HG02642 (cell line): ENCODE data around the gene NUP58.

ENCODE experiments used
- ATAC-seq: cut with Tn5 transposase; IDR thresholded peaks from one replicate; pipeline ENCODE4 v1.9.1; 2021; ENCODE audit warnings: mild to moderate bottlenecking; ENCODE audit not compliant: unreplicated experiment, poor library complexity

NUP58 gene, protein sequence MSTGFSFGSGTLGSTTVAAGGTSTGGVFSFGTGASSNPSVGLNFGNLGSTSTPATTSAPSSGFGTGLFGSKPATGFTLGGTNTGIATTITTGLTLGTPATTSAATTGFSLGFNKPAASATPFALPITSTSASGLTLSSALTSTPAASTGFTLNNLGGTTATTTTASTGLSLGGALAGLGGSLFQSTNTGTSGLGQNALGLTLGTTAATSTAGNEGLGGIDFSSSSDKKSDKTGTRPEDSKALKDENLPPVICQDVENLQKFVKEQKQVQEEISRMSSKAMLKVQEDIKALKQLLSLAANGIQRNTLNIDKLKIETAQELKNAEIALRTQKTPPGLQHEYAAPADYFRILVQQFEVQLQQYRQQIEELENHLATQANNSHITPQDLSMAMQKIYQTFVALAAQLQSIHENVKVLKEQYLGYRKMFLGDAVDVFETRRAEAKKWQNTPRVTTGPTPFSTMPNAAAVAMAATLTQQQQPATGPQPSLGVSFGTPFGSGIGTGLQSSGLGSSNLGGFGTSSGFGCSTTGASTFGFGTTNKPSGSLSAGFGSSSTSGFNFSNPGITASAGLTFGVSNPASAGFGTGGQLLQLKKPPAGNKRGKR

DNA sequence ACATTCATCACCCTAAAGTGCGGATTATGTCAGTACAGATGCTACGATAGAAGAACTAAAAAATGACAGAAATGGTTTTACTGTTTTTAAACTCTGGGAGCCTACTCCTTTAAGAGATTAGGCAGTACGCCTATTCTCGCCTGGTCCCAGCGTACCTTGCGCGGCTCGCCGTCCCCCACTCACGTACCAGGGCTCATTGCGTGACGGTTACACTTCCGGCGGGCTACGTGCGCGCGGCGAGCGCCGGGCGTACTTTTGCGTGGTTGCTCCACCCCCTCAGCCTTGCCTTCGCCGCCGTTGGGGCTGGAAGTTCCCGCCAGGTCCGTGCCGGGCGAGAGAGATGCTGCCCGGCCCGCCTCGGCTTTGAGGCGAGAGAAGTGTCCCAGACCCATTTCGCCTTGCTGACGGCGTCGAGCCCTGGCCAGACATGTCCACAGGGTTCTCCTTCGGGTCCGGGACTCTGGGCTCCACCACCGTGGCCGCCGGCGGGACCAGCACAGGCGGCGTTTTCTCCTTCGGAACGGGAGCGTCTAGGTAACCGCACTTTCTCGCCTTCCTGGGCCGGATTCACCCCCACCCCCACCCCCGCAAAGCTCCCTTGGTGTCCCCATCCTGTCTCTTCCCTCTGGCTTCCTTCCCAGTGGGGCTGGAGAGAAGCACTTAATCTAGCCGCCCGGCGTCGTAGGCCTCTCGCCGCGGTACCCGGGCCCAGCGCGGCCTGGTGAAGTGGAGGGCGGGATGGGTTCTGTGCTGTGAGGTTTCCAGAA is at the start of gene NUP58:
Gene NUP58, plus strand, starts transcription at position 279 of the 767 bp plus-strand sequence. Its CDS starts 149 bp downstream, at position 428.
- peak; percentile 99 for ATAC-seq

DNA sequence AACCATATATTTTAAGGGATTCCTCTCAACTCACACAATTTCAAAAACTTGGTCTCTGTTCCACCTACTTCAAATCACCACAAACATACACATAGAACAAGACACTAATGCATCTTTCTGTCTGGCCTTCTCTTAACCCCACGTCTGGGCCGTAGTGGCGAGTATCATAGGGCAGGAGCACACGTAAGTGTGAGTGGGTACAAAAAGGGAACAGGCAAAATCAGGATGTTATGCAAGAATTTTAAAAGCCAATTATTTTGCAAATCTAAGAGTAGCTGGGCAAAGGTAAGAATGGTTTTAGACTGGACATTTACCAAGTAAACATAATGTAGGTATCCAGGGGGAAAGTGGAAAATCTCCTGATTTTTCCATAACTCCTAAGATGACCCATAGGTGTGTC is 49.2 kb upstream of the NUP58 start:
- ATAC-seq: no peak

DNA sequence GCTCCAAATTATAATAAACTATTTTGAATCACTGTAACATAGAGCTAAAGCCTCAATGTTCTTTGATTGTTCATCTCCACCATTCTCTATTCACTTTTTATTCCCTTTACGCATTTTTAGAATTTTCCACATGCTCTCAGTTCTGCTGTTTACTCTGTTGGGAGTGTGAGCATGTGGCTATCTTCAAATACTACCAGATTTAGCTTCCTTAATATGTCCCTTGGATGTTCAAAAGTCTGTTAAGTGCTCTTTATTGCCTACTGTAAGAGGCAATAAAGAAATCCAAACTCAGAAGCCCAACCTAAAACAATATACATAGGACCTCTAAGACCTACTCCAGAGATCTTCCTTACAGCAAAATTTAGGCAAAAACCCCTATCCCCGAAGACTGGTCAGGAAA is 48.7 kb upstream of the NUP58 start:
- no peak for ATAC-seq

DNA sequence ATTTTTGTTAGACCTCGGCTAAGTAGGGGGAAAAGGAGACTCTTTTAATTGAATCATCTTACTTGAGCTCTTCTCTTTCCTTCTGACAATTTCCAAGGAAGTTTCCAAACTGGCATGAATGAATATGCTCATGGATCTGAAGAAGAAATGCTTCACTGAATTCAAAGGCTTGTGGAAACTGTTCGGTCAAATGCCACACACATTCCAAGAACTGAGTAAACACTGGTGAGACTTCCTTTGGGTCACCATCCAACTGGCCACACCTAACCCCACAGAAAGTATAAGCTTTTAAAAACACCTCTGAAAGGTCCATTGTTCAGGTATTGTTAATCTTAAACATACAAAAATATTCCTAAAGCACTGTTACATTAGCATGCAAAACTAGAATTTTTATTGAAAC is 47.7 kb upstream of the NUP58 start:
- no peak for ATAC-seq

DNA sequence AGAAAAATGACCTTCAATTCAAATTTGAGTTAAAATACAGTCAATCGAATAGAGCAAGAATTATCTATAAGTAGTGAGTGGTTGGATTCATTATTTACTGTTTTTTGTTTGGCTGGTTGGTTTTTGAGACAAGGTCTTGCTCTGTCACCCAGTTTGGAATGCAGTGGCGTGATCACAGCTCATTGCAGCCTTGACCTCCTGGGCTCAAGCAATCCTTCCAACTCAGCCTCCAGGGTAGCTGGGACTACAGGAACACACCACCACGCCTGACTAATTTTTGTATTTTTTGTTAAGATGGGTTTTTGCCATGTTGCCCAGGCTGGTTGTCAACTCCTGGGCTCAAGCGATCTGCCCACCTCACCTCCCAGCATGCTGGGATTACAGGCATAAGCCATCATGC is 39.2 kb upstream of the NUP58 start:
- no peak for ATAC-seq

DNA sequence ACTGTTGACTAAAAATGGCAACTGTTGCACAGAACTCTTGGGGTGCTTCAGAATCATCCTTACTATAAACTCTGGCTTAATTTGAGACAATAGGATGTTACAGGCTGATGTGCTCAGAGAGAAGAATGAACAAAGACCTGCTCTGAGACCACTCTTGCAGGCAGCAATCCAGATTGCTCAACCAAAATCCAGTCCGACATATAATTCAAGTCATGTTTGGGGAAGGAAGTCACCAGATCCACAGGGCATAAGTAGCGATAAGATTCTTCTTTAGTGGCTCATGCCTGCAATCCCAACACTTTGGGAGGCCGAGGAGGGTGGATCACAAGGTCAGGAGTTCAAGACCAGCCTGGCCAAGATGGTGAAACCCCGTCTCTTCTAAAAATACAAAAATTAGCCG is 34.7 kb upstream of the NUP58 start:
- no peak for ATAC-seq

DNA sequence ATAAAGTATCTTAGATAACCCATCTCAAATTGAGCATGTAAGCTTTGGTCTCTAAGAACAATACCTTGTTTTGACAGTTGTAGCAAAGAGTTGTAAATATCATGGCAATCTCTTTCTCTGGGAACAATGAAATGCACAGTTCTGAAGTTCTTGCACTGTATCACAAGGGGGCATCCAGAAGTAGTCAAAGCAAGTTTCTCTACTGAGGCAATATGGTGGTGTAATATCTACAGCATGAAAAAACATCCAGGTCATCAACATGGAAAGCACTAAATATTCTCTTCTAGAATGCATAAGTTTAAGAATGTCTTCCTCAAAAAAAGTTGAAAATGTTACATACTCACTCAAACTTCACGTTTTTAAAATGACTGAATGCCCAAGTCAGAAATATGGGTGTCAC is 33.7 kb upstream of the NUP58 start:
- no peak for ATAC-seq

DNA sequence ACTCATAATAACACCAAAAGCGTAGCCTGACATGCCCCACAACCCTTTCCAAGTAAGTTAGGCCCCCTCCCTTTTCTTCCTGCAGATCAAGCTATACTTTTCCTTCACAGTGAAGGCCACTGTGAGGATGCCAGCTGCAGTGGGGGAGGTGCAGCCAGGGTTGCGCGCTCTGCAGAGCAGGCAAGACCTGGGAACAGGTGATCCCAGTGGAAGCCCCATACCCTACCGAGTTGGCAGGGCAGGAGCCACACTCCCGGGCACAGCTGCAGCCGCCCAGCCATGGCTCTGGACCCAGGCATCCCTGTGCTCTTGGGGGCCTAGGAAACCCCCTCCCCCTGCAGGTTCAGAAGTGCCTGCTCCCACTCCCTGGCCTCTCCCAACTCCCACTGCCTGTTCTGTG is 32.9 kb upstream of the NUP58 start:
- ATAC-seq: no peak

DNA sequence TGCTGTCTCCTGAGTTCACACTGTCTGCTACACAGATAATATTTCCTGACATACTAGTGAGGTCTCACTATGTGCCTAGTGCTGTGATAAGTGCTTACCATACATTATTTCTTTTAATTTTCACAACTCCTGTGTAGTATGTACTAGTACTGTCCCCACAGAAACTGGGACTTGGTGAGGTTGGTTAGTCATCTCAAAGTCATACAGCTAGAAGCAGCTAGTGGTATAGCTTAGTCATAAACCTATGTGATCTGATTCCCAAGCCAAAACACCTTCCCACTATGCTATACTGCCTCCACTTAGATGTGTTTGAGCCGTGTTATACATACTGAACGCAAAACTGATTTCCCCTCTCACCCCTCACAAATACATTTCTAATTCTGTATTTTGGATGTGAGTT is 24.7 kb upstream of the NUP58 start:
- no peak for ATAC-seq

DNA sequence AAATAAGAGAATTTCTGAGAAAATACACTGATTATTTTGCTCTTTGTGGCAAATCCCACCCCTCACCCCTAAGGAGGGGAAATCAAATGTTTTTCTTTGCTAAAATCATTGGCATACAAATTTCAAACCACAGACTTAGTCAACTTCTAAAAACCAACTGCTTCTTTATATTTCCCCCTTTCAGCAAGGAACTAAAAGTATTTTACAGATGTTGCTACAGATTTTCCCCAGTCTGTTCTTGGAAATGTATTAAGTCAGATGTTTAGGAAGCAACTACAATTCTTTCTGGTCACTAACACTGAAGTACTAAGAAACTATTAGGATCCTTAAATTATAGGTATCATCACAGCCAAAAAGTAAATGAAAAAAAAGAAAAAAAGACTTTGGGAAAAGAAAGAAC is 21.0 kb upstream of the NUP58 start:
- no peak for ATAC-seq

DNA sequence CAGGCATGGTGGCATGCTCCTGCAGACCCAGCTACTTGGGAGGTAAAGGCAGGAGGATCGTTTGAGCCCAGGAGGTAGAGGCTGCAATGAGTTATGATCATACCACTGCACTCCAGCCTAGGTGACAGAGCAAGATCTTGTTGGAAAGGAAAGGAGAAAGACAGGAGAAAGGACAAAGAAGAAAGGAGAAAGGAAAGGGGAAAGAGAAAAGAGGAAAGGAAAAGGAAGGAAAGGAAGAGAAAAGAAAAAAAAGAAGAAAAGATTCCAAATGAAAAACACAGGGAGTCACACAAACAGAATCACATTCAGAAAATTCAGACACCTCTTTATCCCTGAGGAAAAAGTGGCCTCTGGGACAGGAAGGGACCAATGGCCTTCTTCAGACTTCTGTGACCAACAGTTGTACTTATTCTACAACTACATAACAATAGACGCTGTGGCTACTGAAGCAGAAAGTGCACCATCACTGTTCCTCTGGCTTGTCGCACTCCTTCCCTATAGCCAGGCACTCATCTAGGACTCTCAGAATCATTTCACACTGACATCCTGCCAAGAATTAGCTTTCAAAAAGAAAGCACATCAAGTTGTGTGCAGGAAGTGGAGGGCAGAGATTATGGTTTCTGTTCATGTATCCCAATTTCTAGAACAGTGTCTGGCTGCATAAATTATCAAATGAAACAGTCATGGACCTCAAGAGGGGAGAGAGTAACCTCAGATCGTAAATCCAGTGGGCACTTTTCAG is 20.1 kb upstream of the NUP58 start:
- peak; percentile 81 for ATAC-seq

DNA sequence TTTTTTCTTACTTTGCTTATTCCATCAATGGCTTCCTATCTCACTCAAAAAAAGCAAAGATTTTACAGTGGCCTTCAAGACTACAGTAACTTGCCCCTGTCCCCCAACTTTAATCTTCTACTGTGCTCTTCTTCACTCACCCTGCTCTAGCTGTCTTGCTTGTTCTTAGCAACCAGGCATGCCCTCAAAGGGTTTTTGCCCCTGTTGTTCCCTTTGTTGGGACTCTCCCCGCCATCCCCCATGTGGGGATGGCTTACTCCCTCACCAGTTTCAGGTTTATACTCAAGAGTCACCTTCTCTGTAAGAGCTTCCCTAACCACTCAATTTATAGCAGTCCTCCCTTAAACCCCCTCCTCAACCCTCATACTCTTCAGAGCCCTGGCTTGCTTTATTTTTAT is 19.5 kb upstream of the NUP58 start:
- peak; percentile 27 for ATAC-seq

DNA sequence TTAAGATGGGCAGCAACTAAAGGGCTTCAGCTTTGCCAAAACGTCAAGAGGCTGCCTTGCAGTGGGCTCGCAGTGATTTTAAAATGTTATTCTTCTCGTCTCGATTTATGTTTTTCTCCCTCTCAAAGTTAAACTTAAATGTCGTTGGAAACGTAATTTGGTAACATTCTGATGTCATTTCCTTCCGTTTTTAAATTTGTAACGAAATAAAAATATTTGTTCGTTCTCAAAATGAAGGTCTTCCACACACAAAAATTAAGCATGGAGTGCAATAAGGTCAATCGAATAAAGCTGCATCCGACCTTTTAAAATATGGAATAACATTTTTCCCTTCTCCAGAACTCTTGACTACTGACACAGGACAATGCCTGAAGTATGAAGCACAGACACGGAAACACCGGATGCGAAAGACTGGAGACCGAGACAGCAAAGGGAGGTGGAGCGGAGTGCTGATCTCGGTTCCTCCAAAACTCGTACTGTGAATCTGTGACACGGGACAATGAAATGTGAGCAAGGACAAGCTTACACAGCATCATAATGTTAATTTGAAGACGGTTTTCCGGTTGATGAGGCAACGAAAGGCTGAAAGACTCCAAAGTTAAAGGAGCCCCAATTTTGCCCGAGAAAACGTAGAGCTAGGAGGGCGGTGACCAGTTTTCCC is 15.0 kb upstream of the NUP58 start:
- ATAC-seq: peak; percentile 18

DNA sequence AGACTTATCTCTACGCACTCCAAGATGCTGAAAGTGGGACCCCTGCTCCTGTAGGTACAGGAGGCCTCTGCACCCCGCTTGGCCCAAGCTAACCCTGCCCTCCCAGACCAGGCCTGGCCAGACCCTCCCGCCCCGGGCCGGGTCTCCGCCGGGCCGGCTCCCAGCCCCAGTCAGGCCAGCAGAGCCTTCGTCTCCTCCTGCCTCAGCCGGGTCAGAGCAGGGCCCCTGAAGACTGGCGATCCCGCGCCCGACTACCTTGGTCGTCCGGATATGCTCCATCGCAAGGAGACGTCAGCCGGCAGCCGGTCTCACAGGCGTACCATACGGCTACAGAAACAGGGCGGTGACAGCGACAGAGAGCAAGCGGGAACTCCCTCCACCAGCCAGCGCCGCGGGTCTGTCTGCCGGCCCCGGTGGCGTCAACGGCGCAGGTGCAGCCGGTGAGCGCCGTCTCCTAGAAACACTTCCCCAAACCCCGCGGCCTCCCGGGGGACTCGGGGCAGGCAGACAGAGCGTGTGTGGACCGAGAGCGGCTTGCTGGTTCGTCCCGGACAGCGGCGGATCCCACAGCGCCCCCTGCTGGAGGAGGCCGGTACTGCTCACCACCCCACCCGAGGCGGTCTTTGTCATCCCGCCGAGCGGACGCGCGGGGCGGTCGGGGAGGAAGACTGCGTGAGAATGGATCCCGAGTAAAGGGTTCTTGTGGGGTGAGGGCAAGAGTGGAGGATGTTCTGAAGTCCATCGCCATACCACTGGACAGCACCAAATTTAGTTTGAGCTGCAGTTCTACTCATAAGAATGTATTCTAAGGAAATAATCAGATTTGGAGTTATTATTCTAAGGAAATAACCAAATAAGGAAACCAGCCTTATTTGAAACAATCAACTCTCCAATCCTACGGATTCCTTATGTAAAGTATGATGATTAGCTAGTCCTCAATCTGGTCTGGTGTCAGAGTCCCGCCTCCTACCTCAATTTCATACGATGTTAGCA is 14.2 kb upstream of the NUP58 start, which contains the start of gene MTMR6:
Gene MTMR6, minus strand, starts transcription at position 520 of the 993 bp plus-strand sequence. Its CDS starts 241 bp downstream, at position 279.
- peak; percentile 99 for ATAC-seq

DNA sequence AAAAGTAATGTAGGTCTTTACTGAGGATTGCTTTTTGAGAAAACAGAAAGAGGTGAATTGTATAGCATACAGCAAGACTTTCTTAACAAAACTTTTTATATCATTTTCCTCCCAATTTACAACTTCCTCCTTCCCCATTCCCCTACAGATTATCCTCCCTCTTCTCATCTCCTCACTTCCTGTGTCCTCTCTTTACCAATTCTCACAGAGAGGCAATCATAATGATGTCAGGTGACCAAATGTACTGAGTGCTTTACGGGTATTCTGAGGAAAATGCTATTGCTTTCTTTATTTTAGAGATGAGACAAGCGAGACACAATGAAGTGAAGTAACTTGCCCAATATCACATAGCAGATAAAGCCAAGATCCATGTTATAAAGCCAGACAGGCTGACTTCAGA is 12.5 kb upstream of the NUP58 start:
- no peak for ATAC-seq

DNA sequence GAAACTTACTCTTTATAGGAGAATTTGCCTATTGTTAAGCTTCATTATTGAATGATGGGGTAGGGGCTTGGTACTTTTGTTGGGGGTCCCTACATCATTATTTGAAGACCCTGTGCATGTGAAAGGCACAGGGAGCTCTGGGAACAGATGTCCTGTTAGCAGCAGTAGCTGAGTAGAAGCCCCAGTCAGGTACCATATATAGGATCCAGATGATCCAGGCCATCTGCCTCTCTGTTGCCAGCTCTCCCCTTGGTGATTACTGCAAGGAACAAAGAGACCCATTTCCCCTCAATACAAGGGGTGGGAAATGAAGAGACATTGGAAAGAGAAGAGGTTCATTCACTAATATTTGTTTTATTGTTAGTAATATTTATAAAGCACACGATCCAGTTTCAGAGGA is 9.7 kb upstream of the NUP58 start:
- ATAC-seq: no peak

DNA sequence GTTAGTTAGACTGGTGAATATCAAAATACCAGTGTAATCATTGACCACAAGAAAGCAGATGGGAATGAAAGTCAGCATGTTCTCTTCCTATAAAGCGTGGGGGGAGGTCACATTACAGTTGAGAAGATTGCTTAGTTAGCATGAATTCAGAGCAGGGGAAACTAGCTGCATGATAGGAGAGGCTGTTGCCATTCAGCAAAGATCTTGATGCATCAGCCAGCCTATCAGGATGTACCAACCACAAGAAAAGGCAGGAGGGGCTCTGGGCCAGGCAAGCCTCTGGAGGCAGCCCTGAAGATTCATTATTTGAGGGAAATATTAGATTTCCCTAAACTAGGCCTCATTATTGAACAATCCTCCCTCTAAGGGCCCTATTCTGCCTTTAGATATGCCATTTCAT is 9.1 kb upstream of the NUP58 start:
- ATAC-seq: no peak

DNA sequence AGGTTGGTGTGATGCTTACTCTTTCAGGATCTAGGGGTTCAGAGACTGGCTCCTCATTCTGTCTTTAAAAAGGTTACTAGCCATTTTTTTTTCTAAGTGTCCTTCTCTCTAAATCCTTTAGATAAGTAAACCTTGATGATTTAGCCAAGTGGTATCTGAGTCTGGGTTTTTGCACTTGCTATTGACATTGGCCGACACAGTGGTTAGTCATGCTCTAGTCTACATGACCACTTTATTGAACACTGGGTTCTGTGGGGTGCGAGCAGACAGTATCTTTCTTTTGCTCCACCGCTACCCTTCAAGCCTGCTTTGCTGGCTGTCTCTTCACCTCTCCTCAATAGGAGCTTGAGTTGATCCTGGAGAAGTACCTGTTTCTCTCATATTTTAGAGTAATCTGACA is 6.2 kb upstream of the NUP58 start:
- ATAC-seq: no peak

DNA sequence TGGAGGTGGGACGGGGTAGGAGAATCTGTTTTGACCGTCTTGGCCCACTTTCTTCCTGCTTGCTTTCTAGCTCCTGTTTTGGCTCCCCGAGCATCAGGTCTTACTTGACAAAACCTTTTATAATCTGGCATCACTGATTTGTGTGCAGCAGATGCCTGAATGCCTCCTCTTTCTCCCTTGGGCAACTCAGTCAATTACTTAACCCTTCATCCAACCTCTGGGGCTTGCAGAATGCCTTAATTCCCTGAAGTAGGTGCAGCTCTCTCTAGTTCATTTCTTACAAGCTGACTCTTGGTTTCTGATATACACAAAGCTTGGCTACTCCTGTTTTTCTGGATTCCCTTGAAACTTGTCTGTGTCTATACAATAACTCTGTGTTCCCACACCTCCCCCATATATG is 5.7 kb upstream of the NUP58 start:
- ATAC-seq: no peak
